HG03342 (cell line): ENCODE results near the gene TRIM4.
A peak's percentile ranks its signal among the peaks of the same experiment; 100 is the strongest.
"Not testable (repeated sequence)": the region's sequence is repeated elsewhere in the genome, so short reads cannot be mapped to it uniquely, and the experiment has no call there.

Experiments used
- ATAC-seq: cut with Tn5 transposase; IDR thresholded peaks from one replicate; pipeline ENCODE4 v1.9.1; 2021; ENCODE audit warnings: mild to moderate bottlenecking, moderate library complexity; ENCODE audit not compliant: unreplicated experiment

TRIM4 gene, protein sequence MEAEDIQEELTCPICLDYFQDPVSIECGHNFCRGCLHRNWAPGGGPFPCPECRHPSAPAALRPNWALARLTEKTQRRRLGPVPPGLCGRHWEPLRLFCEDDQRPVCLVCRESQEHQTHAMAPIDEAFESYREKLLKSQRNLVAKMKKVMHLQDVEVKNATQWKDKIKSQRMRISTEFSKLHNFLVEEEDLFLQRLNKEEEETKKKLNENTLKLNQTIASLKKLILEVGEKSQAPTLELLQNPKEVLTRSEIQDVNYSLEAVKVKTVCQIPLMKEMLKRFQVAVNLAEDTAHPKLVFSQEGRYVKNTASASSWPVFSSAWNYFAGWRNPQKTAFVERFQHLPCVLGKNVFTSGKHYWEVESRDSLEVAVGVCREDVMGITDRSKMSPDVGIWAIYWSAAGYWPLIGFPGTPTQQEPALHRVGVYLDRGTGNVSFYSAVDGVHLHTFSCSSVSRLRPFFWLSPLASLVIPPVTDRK

DNA sequence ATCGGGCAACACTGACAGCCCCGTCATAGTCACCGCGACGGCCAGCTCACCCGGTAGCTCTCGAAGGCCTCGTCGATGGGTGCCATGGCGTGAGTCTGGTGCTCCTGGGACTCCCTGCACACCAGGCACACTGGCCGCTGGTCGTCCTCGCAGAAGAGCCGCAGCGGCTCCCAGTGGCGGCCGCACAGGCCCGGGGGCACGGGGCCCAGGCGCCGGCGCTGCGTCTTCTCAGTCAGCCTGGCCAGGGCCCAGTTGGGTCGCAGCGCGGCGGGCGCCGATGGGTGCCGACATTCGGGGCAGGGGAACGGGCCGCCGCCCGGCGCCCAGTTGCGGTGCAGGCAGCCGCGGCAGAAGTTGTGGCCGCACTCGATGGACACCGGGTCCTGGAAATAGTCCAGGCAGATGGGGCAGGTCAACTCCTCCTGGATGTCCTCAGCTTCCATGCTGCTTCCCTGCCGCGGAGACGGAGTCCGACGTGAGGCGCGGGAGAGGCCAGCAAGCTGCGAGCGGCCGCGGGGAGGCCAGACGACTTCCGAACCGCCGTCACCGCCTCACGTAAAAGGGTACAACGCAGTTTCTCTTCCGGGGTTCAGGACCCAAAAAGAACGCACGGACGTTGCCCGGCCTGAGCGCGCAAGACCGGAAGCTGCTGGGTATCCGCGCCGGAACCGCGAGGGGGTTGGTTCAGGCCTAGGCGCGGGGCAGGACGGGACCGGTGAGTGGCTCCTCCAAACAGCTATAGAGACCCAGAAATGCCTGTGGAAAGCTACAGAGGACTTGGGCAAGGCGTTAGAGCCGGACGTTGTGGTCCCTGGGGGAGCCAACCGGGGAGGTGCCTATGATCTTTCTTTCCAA is at the start of gene TRIM4:
TRIM4 (minus strand) TSS at position 572 of the 855 bp plus-strand sequence; CDS start at position 443, 129 bp downstream.
- ATAC-seq = peak; percentile 95

DNA sequence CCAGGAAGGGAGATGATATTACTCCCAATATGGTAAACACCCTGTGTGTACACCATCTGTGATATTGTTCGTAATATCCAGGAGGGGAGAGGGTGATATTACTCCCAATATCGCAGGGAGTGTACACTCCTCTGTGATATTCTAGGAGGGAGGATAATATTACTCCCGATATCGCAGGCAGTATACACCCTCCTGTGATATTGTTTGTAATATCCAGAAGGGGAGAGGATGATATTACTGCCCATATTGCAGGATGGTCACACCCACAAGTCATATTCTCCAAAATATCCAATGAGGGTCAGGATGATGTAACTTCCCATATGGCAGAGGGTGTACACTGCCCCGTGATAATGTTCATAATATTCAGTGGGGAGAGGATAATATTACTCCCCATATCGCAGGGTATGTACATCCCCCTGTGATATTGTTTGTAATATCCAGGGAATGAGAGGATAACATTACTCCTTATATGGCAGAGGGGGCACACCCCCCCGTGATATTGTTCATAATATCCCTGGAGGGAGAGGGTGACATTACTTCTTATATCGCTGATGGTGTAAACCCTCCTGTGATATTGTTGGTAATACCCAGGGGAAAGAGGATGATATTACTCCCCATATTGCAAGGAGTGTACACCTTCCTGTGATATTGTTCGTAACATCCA is 39.4 kb upstream of the TRIM4 start:
- no peak for ATAC-seq

DNA sequence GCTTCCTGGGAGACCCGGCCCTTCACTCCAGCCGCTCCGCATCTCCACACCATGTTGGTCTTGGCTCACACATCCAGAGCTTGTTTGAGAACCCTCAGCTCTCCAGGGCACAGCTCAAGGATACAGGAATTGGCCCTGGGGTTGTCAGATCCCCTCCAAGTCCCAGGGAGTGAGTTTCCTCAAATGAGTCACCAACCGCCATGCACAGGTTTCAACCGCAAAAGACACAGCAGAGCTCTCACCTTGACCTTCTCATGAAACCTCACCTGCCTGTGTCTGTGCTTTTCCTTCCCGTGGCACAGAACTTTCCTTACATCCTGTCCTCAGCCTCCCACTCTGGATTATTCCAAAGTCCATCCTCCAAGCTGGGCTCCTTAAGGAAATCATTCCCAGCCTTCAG is 35.9 kb upstream of the TRIM4 start:
- ATAC-seq = no peak

DNA sequence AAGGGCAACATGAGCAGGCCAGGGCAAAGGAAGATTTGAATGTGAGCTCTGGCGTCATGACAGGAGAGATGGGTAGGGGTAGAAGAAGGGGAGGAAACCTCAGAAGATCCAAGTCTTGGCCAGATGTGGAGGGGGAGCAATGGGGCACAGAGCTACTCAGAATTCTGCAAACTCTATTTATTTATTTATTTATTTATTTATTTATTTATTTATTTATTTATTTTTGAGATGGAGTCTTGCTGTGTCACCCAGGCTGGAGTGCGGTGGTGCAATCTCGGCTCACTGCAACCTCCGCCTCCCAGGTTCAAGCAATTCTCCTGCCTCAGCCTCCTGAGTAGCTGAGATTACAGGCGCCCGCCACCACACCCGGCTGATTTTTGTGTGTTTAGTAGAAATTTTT is 35.3 kb upstream of the TRIM4 start:
- not testable (repeated sequence) for ATAC-seq

DNA sequence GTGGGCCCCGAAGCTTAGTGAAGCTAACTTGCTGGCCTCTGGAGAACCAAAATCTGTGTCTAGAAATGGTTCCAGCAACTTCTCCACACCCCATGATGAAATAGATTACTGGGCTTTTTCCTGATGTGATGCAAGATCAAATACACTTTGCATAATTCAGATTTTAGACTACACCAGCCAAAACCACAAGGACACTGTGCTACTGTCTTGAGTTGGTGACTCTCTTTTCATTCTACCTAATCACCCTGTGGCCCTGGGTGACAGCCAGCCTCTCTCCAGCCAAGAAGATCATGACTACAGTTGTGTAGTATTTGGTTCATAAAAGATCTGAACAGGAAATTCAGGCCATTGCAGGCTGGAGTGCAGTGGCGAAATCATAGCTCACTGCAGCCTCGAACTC is 34.3 kb upstream of the TRIM4 start:
- no peak for ATAC-seq

DNA sequence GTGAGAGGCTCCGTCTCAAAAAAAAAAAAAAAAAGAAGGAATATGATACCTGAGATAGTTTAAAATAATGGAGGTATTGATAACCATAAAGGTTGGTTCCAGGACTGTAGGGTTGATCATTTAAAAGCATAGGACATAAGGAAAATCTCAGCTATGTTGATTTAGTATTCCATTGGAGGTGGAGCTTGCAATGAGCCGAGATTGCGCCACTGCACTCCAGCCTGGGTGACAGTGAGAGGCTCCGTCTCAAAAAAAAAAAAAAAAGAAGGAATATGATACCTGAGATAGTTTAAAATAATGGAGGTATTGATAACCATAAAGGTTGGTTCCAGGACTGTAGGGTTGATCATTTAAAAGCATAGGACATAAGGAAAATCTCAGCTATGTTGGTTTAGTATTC is 33.3 kb upstream of the TRIM4 start:
- ATAC-seq = not testable (repeated sequence)

DNA sequence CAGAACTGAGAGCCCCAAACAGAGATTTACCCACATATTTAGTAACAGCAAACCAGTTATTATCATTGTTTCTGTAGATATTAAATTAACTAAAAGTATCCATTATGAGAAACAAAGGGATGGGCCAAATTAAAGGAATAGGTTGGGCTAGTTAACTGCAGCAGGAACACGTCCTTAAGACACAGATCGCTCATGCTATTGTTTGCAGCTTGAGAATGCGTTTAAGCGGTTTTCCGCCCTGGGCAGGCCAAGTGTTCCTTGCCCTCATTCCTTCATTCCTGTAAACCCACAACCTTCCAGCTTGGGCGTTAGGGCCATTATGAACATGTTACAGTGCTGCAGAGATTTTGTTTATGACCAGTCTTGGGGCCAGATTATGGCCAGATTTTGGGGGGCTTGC is 31.5 kb upstream of the TRIM4 start:
- not testable (repeated sequence) for ATAC-seq

DNA sequence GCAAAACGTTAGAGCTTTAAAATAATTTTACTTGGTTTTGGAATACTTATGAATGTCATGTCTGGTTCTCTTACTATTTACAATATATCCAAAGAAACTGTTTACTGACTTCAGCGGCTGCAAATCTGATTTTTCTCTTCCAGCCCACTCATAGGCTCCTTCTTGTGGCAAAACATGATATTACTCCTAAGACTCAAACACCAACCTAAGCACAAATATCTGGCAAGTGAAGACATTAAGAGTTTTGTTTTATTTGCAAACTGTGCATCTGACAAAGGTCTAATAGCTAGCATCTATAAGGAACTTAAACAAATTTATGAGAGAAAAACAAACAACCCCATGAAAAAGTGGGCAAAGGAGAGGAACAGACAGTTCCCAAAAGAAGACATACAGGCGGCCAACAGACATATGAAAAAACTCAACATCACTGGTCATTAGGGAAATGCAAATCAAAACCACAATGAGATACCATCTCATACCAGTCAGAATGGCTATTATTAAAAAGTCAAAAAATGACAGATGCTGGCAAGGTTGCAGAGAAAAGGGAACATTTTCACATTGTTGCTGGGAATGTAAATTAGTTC is 30.4 kb upstream of the TRIM4 start:
- no peak for ATAC-seq

DNA sequence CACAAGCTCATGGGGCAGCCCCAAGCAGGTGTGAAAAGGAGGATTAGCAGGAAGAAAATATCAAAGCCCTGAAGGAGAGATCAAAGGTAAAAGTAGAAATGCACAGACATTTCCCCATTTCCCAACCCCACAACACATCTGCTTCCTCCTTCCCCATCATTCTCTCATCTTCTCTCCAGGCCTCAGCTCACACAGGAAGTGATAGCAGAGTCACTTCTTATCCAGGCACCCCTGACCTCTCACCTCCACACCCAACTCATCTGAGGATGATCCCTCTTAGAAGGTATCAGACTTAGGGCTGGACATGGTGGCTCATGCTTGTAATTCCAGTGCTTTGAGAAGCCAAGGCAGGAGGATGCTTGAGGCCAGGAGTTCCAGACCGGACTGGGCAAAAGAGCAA is 28.3 kb upstream of the TRIM4 start:
- ATAC-seq = no peak

DNA sequence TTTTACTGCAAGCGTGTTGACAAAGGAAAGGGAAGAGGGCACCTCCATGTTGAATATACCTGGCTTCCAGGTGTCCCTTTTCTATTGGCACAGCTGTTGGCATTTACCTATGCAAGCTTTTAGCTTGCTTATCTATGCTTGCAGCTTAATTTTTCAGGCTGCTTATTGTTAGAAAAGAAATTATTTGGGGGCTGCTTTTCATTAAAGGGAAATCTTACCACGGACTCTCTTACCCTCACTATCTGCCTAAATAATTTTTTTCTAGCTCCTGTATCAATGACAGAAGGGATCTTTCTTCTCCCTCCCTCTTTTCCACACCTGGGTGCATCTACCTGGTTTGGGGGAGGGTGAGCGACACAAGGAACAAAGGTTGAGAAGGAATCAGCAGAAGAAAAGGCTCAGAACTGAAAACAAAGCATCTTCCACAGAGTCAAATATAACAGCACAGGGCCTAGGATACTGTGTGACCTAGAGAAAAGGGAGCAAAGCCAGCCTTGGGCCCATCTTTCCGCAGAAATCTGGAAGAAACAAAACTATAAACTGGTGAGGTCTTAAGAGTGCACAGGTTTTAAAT is 25.3 kb upstream of the TRIM4 start:
- ATAC-seq = no peak

DNA sequence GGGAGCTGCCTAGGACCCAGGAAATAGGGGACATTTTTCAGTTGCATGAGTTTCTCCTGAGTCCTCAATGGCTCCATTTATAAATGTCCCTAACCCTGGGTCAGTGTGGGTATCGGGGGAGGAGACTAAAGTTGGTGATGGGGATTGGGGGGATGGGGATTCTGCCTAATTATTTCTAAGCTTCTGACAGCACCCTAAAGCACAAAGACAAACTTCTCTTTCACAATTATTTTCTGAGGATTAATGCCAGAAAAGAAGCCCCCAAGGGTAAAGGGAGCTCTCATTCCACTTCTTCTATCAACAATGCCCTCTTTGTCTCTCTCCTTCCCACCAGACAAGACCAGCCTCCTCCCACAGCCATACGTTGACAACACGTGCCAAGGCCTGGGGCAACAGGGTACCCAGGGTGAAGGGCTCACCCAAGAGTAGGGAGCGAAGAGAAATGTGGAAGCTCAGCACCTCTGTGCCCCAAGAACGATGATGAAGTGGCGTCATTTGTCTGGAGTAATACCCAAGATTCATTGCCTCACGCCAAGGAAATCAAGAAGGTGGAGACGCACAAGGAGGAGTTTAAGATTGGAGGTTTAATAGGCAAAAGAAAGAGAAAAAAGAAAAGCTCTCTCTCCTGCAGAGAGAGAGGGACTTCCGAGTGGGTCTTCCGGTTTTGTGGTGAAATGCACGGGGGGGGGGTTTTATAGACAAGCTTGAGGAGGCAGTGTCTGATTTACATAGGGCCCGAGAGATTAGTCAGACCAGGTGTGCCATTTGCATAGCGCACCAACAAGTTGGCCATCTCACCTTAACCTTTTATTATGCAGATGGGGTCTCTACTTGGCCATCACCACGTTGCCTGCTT is 24.5 kb upstream of the TRIM4 start:
- ATAC-seq = no peak

DNA sequence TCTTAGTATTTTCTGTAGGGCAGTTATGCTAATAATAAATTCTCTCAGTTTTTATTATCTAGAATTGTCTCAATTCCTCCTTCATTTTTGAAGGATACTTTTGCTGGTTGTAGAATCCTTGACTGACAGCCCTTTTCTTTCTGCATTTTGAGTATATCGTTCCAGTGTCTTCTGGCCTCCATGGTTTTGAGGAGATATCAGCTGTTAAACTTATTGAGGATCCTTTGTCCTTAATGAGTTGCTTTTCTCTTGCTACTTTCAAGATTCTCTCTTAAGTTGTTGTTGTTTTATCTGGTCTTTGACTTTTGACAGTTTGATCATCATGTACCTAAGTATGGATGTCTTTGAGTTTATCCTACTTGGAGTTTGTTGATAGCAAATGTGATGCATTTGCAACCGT is 19.0 kb upstream of the TRIM4 start:
- no peak for ATAC-seq

DNA sequence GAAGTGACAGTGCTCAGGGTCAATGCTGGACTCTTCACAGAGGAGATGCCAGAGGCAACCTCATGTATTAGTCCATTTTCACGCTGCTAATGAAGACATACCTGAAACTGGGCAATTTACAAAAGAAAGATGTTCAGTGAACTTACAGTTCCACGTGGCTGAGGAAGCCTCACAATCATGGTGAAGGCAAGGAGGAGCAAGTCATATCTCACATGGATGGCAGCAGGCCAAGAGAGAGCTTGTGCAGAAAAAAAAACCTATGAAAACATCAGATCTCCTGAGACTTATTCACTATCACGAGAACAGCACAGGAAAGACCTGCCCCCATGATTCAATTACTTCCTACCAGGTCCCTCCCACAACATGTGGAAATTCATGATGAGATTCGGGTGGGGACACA is 15.7 kb upstream of the TRIM4 start:
- ATAC-seq = not testable (repeated sequence)

DNA sequence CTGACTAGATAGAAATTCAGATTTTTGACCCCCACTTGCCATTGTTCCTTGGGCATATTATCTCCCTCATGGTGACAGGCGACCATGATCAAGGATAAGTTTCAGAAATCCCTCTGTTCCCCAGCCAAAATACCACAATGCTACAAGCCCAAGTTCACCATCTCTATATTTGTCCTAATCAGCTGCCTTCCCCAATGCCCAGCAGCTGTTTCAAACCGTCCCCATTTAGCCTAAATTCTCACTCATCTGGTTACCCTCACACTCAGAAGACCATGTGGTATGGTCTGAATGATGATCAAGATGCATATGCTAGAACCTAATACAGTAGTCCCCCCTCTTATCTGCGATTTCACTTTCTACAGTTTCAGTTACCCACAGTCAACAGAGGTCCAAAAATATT is 11.0 kb upstream of the TRIM4 start:
- no peak for ATAC-seq

DNA sequence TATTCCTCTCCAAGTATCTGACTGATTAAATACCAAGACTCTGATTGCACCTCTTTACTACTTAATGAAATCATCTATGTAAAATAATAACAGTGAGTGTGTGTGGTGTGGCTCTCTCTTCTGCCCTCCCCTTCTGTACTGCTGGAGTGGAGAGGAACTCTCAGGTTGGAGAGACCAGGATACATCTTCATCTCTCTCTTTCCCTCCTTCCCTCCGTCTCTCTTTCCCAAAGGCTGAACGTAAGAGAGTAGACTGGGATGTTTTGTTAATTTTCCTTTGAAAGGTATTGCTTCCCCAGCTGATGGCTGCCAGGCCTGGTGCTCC is 10.4 kb upstream of the TRIM4 start:
- no peak for ATAC-seq

DNA sequence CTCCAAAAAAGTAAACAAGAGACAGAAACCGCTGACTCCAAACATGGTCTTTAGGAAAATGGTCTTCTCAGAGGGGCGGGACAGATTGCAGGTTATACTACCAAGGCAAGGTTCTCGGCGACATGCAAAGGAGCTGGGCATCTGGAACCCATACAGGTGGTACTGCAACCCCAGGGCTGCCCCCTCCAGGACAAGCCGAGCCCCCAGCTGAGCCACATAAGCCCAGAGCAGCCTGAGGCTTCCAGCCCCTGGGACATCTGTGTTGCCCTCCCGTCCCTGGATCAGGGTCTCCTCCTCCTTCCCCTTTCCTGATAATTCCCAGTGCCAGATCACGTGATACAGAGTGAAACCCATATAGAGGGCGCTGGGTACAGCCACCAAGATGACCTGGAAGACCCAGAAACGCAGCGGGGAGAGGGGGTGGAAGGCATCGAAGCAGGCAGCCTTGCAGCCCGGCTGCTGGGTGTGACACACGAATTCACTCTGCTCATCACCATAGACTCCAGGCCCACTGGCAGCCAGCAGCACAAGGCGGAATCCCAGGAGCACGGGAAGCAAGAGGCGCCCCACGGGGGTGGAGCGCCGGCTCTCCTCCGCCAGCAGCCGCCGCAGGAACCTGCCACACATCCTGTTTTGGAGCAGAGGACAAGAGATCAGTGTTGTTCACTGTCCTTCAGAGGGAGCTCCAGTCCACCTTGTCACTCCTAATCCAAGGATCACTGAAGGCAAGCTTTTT is 9.8 kb upstream of the TRIM4 start, which contains the start of gene GJC3:
GJC3 (minus strand) TSS at position 627 of the 736 bp plus-strand sequence; CDS start at position 627, 0 bp downstream.
- ATAC-seq = no peak

DNA sequence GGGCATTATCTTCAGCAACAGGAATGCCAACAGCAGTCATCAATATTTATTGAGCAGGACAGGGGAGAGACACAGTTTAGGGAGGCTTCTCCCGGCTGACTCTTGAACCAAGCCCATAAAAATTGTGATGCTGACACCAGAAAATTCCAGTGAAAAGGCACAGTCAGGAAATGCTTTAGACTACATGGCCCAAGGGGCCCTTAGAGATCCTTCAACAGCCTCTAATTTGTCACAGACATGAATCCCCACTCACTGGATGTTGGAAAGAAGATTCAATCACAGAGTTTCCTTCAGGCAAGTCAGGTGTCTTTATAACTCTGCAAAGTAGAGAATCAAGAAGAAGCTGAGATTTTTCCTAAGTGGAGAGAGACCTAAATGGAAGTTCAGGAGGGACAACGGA is 8.9 kb upstream of the TRIM4 start:
- no peak for ATAC-seq

DNA sequence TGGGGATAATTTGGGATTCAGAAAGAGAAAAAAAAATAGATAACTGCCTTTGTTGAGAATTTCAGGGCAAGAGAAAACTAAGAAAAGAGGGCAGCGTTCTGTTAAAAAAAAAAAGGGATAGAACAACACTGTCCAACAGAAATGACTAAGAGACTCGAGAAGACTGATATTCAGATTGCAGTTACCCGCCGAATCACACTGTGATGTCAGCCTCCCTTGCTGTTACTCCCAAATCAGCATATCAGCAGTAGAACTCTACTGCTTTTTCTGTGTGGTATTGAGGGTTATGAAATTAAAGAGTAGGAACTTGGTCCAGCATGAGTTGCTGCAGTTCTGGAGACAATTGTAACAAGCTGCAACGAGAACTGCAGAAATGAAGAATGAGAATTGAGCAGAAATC is 8.2 kb upstream of the TRIM4 start:
- no peak for ATAC-seq

DNA sequence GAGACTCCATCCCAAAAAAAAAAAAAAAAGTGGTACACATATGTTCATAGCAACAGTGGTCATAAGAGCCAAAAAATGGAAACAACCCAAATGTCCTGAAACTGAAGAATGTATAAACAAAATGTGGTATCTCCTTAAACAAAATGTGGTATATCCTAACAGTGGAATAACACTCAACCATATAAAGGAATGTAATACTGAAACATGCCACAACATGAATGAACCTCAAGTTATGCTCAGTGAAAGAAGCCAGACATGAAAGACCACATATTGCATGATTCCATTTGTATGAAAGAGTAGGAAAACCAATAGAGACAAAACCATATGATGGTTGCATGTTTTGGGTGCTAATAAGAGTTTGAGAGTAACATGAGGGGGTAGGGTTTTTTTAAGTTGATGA is 7.0 kb upstream of the TRIM4 start:
- no peak for ATAC-seq
